B cell (primary cell): ENCODE results near the gene SFR1. TPM values are rescaled to one million over a fixed set of nuclear protein-coding genes. Genes with fewer than 3 reads are reported as not detected.

ENCODE experiments used
- ATAC-seq: fragments of 200-7000 bp; cut with Tn5 transposase; one replicate; pipeline ENCODE4 v1.10.0; 2021; ENCODE audit warnings: low read depth, mild to moderate bottlenecking, moderate number of reproducible peaks, moderate library complexity
- CTCF ChIA-PET: fragments of 350-600 bp; sonication (Branson Sonifier 250); formaldehyde crosslinking; loops from one replicate; lab custom pipeline; 2021; ENCODE audit warnings: antibody characterized with exemption, inconsistent platforms; lab: Charles Lee
- POLR2A ChIA-PET: fragments of 350-600 bp; sonication (Branson Sonifier 250); formaldehyde crosslinking; loops from one replicate; lab custom pipeline; 2021; ENCODE audit warnings: antibody characterized with exemption; lab: Charles Lee
- DNase-seq: peaks from one replicate; pipeline ENCODE4 v3.0.0; 2013
- H2AFZ ChIP-seq: 2 replicates; pipeline ENCODE4 v1.6.1; 2012; ENCODE audit warnings: mild to moderate bottlenecking, low read depth, low read length; ENCODE audit not compliant: insufficient read depth, poor library complexity, severe bottlenecking
- H3K27ac ChIP-seq, 2 donors: 1 replicate in 1 of 2; 2 replicates in 1 of 2; pipeline ENCODE4 v1.5.1; 2012 to 2013; ENCODE audit warnings: low read length in 2 of 2, mild to moderate bottlenecking in 2 of 2, moderate library complexity in 1 of 2
- H3K27me3 ChIP-seq, 4 experiments: fragments of 200-600 bp in 1 of 4; sonication (generic) in 1 of 4; replicated peaks in 1 of 4; 1 replicate in 2 of 4; 2 replicates in 2 of 4; pipeline versions ENCODE4 v1.6.1 to v1.7.0; 2013 to 2016; ENCODE audit warnings: low read length in 3 of 4, mild to moderate bottlenecking in 2 of 4, mixed read lengths in 1 of 4, moderate library complexity in 1 of 4; ENCODE audit not compliant: insufficient read depth in 4 of 4, control insufficient read depth in 3 of 4; ENCODE audit errors: control extremely low read depth in 1 of 4
- H3K36me3 ChIP-seq, 2 experiments: replicated peaks in 1 of 2; 1 replicate in 1 of 2; 2 replicates in 1 of 2; pipeline versions ENCODE4 v1.6.1 to v1.7.1; 2013; ENCODE audit warnings: low read length in 1 of 2; ENCODE audit not compliant: insufficient read depth in 2 of 2, control insufficient read depth in 1 of 2; ENCODE audit errors: control extremely low read depth in 1 of 2, extremely low read depth in 1 of 2
- H3K4me1 ChIP-seq, 2 donors: fragments of 200-600 bp in 1 of 2; sonication (generic) in 1 of 2; 1 replicate in 1 of 2; 2 replicates in 1 of 2; pipeline versions ENCODE4 v1.5.1 to v1.6.1; 2013 to 2017; ENCODE audit warnings: low read length in 2 of 2; ENCODE audit not compliant: control insufficient read depth in 2 of 2, insufficient read depth in 2 of 2
- H3K4me2 ChIP-seq: replicated peaks from 2 replicates; pipeline ENCODE3; 2012; ENCODE audit warnings: mild to moderate bottlenecking, low read depth, low read length; ENCODE audit not compliant: poor library complexity, severe bottlenecking
- H3K4me3 ChIP-seq, 5 experiments: fragments of 200-600 bp in 1 of 5; sonication (generic) in 1 of 5; 1 replicate in 3 of 5; 2 replicates in 2 of 5; pipeline versions ENCODE4 v1.5.1 to v1.7.0; 2011 to 2016; ENCODE audit warnings: low read length in 4 of 5, mild to moderate bottlenecking in 4 of 5, low read depth in 2 of 5, control low read depth in 1 of 5, moderate library complexity in 1 of 5; ENCODE audit not compliant: insufficient read depth in 1 of 5; ENCODE audit errors: control extremely low read depth in 1 of 5, extremely low read depth in 1 of 5
- H3K79me2 ChIP-seq: fragments of 200-600 bp; sonication (generic); one replicate; pipeline ENCODE4 v1.6.0; 2016; ENCODE audit warnings: low read length; ENCODE audit not compliant: control insufficient read depth, insufficient read depth
- H3K9ac ChIP-seq: fragments of 200-600 bp; sonication (generic); 2 replicates; pipeline ENCODE4 v1.6.1; 2017; ENCODE audit warnings: mild to moderate bottlenecking, low read length, moderate library complexity
- H3K9me3 ChIP-seq, 3 donors: one replicate each; pipeline versions ENCODE4 v1.6.1 to v1.7.1; 2013; ENCODE audit warnings: low read length in 2 of 3; ENCODE audit not compliant: control insufficient read depth in 2 of 3, insufficient read depth in 1 of 3; ENCODE audit errors: control extremely low read depth in 1 of 3
- H4K20me1 ChIP-seq: 2 replicates; pipeline ENCODE4 v1.6.0; 2012; ENCODE audit warnings: mild to moderate bottlenecking, low read length; ENCODE audit not compliant: insufficient read depth, control insufficient read depth, poor library complexity, severe bottlenecking
- H3K27ac Mint-ChIP-seq: one replicate; pipeline ENCODE4 v1.8.0; 2021; ENCODE audit warnings: mixed read lengths
- H3K27me3 Mint-ChIP-seq: one replicate; pipeline ENCODE4 v1.8.0; 2021; ENCODE audit warnings: mixed read lengths
- H3K4me1 Mint-ChIP-seq: one replicate; pipeline ENCODE4 v1.8.0; 2021; ENCODE audit warnings: mixed read lengths
- H3K4me3 Mint-ChIP-seq: one replicate; pipeline ENCODE4 v1.8.0; 2021; ENCODE audit warnings: mixed read lengths
- H3K9me3 Mint-ChIP-seq: one replicate; pipeline ENCODE4 v1.8.0; 2022; ENCODE audit warnings: mixed read lengths; ENCODE audit not compliant: insufficient read depth
- CTCF ChIP-seq: fragments of 200-600 bp; IDR thresholded peaks from one replicate; pipeline ENCODE4 v1.8.0; 2022; ENCODE audit warnings: antibody characterized with exemption, mild to moderate bottlenecking
- EZH2 ChIP-seq: IDR thresholded peaks from 2 replicates; pipeline ENCODE4 v1.6.1; 2012; ENCODE audit warnings: borderline replicate concordance, low read depth, mild to moderate bottlenecking, moderate library complexity, low read length; ENCODE audit not compliant: insufficient read depth, poor library complexity, severe bottlenecking
- WGBS: methylation state at CpG from one replicate; pipeline ENCODE4 v1.1.5; 2013; ENCODE audit warnings: missing lambda C conversion rate; ENCODE audit not compliant: insufficient coverage; 5-methylcytosine and 5-hydroxymethylcytosine counted together
- intact Hi-C: fragments of 100-400 bp; cut with micrococcal nuclease; formaldehyde crosslinking; loops from one replicate; pipeline ENCODE4 v1.10.0; 2022
- polyA plus RNA-seq: library from polyadenylated mRNA; depleted of rRNA; stranded (reverse); fragments of >200 nt; gene quantifications from 2 replicates; pipeline ENCODE4 v1.2.3, GENCODE V29; 2012
- total RNA-seq, 2 donors: library from RNA; stranded (reverse); fragments of 120-200 nt in 1 of 2; gene quantifications; 1 replicate in 1 of 2; 2 replicates in 1 of 2; pipeline versions ENCODE4 v1.2.3 to v1.2.4, GENCODE V29; 2013 to 2022

The SFR1 gene
- total and polyA plus RNA-seq, 2 donors (not counting 1 experiment from before 2014, with no cell fraction given) = 6.2 to 15.3 TPM

GRCh38 chr10:104099941-104100340 lies 22.0 kb upstream of the SFR1 start:
- H4K20me1 ChIP-seq = no peaks in the 10 kb centered on the region
- ChIA-PET POLR2A (no interaction called here), CTCF (interaction anchor here (0.6 kb wide), 1 partner anchor 37 kb away, joined by 3 read pairs; no protein-coding TSS in a partner anchor)
- H3K27me3 Mint-ChIP-seq = no peaks in the 10 kb centered on the region
- no peaks in the 10 kb centered on the region for H3K4me1 ChIP-seq
- no peak overlapping the region for H3K27ac ChIP-seq
- H3K9me3 Mint-ChIP-seq = no peaks in the 10 kb centered on the region
- H2AFZ ChIP-seq = no peak overlapping the region
- no peaks in the 10 kb centered on the region for H3K36me3 ChIP-seq
- no peak for DNase-seq
- H3K79me2 ChIP-seq = no peaks in the 10 kb centered on the region
- intact Hi-C loops = no loop called here
- no peaks in the 10 kb centered on the region for H3K4me1 Mint-ChIP-seq
- H3K9me3 ChIP-seq = no peaks in the 10 kb centered on the region
- no peak for ATAC-seq
- TF ChIP-seq CTCF (no peak), EZH2 (no peak)
- H3K9ac ChIP-seq = no peak overlapping the region
- no peak overlapping the region for H3K27ac Mint-ChIP-seq
- H3K4me3 ChIP-seq = no peak overlapping the region
- H3K4me2 ChIP-seq = no peak overlapping the region
- H3K4me3 Mint-ChIP-seq = no peak overlapping the region
- H3K27me3 ChIP-seq = peaks cover 0 to 3% (median 0%) of the 10 kb centered on the region in 4 experiments

- H3K27ac ChIP-seq = no peak overlapping the region
- ChIA-PET POLR2A (no interaction called here), CTCF (no interaction called here)
- no peak for DNase-seq
- no peak overlapping the region for H3K4me2 ChIP-seq
- no peaks in the 10 kb centered on the region for H3K9me3 Mint-ChIP-seq
- no peak overlapping the region for H3K4me3 ChIP-seq
- no CpG with 5 or more reads among the region's 1 CpG for WGBS
- no peaks in the 10 kb centered on the region for H3K79me2 ChIP-seq
- H3K27me3 ChIP-seq = peaks cover 0 to 3% (median 0%) of the 10 kb centered on the region in 4 experiments
- H2AFZ ChIP-seq = no peak overlapping the region
- intact Hi-C loops = no loop called here
- H3K4me3 Mint-ChIP-seq = no peak overlapping the region
- H3K27me3 Mint-ChIP-seq = no peaks in the 10 kb centered on the region
- H3K4me1 Mint-ChIP-seq = no peaks in the 10 kb centered on the region
- ATAC-seq = no peak
- no peaks in the 10 kb centered on the region for H4K20me1 ChIP-seq
- H3K9me3 ChIP-seq = no peaks in the 10 kb centered on the region
- H3K4me1 ChIP-seq = no peaks in the 10 kb centered on the region
- TF ChIP-seq EZH2 = no peak
- no peak for TF ChIP-seq CTCF
- H3K9ac ChIP-seq = no peak overlapping the region
- H3K27ac Mint-ChIP-seq = no peak overlapping the region
- no peaks in the 10 kb centered on the region for H3K36me3 ChIP-seq
Measured at GRCh38 chr10:104100795-104101194, 21.2 kb upstream of the SFR1 start.
